ENCODE data around the gene EIF3B. TPM values are rescaled to one million over a fixed set of nuclear protein-coding genes. Genes with fewer than 3 reads are reported as not detected.

Gene EIF3B
- polyA plus RNA-seq, 1 experiment: 92.7 TPM

GRCh38 chr7:2417981-2418481 lies 63.4 kb downstream of the EIF3B start:
- Histone ChIP-seq H3K27me3 (ENCODE audit: control insufficient read depth, insufficient read depth, low read length) (no peaks in the 10 kb centered on the region), H3K36me3 (ENCODE audit: control insufficient read depth, insufficient read depth, low read length) (no peaks in the 10 kb centered on the region), H3K4me3 (ENCODE audit: low read depth, low read length) (no peak overlapping the region)
- peak; percentile 35 for DNase-seq (ENCODE audit: low read depth)
- no peak for TF ChIP-seq CTCF (IDR thresholded peaks at IDR 0.05; ENCODE audit: insufficient read depth, low read depth, low read length)
- POLR2A ChIA-PET: no interaction called here
- CTCF ChIA-PET: no interaction called here

DNA sequence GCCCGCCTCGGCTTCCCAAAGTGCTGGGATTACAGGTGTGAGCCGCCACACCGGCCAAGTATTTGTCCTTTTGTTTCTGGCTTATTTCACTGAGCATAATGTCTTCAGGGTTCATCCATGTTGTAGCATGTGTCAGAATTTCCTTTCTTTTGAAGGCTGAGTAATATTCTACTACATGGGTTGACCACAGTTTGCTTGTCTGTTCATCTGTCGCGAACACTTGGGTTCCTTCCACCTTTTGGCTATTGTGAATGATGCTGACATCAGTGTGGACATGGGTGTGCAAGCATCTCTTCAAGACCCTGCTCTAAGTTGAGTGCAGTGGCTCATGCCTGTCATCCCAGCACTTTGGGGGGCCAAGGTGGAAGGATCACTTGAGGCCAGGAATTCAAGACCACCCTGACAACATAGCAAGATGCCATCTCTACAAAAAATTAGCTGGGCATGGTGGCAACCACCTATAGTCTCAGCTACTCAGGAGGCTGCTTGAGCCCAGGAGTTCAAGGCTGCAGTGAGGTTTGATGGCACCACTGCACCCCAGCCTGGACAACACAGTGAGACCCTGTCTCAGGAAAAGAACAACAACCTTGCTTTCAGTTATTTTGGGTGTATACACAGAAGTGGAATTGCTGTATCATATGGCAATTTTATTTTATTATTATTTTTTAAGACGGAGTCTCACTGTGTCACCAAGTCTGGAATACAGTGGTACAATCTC lies 65.7 kb downstream of the EIF3B start:
- H3K27me3 ChIP-seq (ENCODE audit: control insufficient read depth, insufficient read depth, low read length): no peaks in the 10 kb centered on the region
- ChIA-PET POLR2A (no interaction called here), CTCF (no interaction called here)
- no peaks in the 10 kb centered on the region for H3K36me3 ChIP-seq (ENCODE audit: control insufficient read depth, insufficient read depth, low read length)
- no peak overlapping the region for H3K4me3 ChIP-seq (ENCODE audit: low read depth, low read length)
- no peak for DNase-seq (ENCODE audit: low read depth)
- TF ChIP-seq CTCF (IDR thresholded peaks at IDR 0.05; ENCODE audit: insufficient read depth, low read depth, low read length): no peak

- Histone ChIP-seq H3K4me3 (ENCODE audit: low read depth, low read length) (no peak overlapping the region), H3K27me3 (ENCODE audit: control insufficient read depth, insufficient read depth, low read length) (no peaks in the 10 kb centered on the region), H3K36me3 (ENCODE audit: control insufficient read depth, insufficient read depth, low read length) (no peaks in the 10 kb centered on the region)
- ChIA-PET POLR2A (no interaction called here), CTCF (interaction anchor here (0.8 kb wide), 1 partner anchor 28 kb away, joined by 3 read pairs; no protein-coding TSS in a partner anchor)
- no peak for TF ChIP-seq CTCF (IDR thresholded peaks at IDR 0.05; ENCODE audit: insufficient read depth, low read depth, low read length)
- DNase-seq (ENCODE audit: low read depth): no peak
Measured at GRCh38 chr7:2421943-2422310, 67.3 kb downstream of the EIF3B start.

DNA sequence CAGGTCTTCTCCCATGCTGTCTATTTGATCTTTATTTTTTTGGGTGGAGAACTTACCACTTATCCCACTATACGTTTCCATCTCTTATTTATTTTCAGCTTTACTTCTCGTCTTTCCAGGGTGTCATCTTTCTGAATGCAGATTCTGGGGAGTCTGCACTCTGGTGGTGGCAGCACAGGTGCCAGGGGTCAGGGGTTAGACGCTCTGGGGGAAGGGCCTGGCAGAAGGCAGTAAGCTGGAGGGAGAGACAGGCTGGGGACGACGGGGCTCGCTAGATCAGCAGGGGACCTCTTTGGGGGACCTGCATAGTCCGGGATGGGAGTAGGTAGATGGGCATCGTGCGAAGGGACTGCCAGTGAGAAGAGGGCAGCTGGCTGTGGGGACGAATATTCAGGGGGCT lies 71.1 kb downstream of the EIF3B start:
- TF ChIP-seq CTCF (IDR thresholded peaks at IDR 0.05; ENCODE audit: insufficient read depth, low read depth, low read length): no peak
- DNase-seq (ENCODE audit: low read depth): no peak
- POLR2A ChIA-PET: no interaction called here
- Histone ChIP-seq H3K36me3 (ENCODE audit: control insufficient read depth, insufficient read depth, low read length) (no peaks in the 10 kb centered on the region), H3K4me3 (ENCODE audit: low read depth, low read length) (no peak overlapping the region), H3K27me3 (ENCODE audit: control insufficient read depth, insufficient read depth, low read length) (no peaks in the 10 kb centered on the region)
- CTCF ChIA-PET: interaction anchor here (0.9 kb wide), 2 partner anchors 13 to 43 kb away, joined by 3 read pairs; no protein-coding TSS in a partner anchor

Small RNA genes within 50 kb of the gene (small RNA-seq; reads per million reads assigned to genes)
- gene AC004840.2 (ENCODE audit: insufficient read length, low read depth, low replicate concordance): not detected

Other genes with a start within 250 kb of the EIF3B start
- gene MAD1L1, start 121.9 kb upstream of the EIF3B start, polyA plus RNA-seq (2011; rRNA removed): 18.3 and 32.0 TPM in 2 replicates
- gene MRM2, start 112.6 kb upstream of the EIF3B start, polyA plus RNA-seq (2011; rRNA removed): 16.3 and 27.3 TPM in 2 replicates
- 19.3 and 22.0 TPM in 2 replicates for gene NUDT1, start 112.6 kb upstream of the EIF3B start, polyA plus RNA-seq (2011; rRNA removed)
- gene SNX8, start 40.4 kb upstream of the EIF3B start, polyA plus RNA-seq (2011; rRNA removed): 36.9 and 62.1 TPM in 2 replicates
- gene CHST12, start 48.8 kb downstream of the EIF3B start, polyA plus RNA-seq (2011; rRNA removed): 8.6 and 18.4 TPM in 2 replicates
- gene GRIFIN, start 121.6 kb downstream of the EIF3B start, polyA plus RNA-seq (2011; rRNA removed): not detected in 2 replicates
- 2.0 and 3.1 TPM in 2 replicates for gene LFNG, start 164.9 kb downstream of the EIF3B start, polyA plus RNA-seq (2011; rRNA removed)
- 9.1 and 17.9 TPM in 2 replicates for gene BRAT1, start 200.7 kb downstream of the EIF3B start, polyA plus RNA-seq (2011; rRNA removed)
- gene IQCE, start 204.2 kb downstream of the EIF3B start, polyA plus RNA-seq (2011; rRNA removed): 6.8 and 9.9 TPM in 2 replicates